ENCODE data around the gene C17orf113. TPM values are rescaled to one million over a fixed set of nuclear protein-coding genes. Genes with fewer than 3 reads are reported as not detected.

C17orf113 gene
- total and polyA plus RNA-seq, 2 of the 13 experiments (the other 11 are each of a cell fraction or from before 2014, with no cell fraction given) = 0.87 to 1.1 TPM

DNA sequence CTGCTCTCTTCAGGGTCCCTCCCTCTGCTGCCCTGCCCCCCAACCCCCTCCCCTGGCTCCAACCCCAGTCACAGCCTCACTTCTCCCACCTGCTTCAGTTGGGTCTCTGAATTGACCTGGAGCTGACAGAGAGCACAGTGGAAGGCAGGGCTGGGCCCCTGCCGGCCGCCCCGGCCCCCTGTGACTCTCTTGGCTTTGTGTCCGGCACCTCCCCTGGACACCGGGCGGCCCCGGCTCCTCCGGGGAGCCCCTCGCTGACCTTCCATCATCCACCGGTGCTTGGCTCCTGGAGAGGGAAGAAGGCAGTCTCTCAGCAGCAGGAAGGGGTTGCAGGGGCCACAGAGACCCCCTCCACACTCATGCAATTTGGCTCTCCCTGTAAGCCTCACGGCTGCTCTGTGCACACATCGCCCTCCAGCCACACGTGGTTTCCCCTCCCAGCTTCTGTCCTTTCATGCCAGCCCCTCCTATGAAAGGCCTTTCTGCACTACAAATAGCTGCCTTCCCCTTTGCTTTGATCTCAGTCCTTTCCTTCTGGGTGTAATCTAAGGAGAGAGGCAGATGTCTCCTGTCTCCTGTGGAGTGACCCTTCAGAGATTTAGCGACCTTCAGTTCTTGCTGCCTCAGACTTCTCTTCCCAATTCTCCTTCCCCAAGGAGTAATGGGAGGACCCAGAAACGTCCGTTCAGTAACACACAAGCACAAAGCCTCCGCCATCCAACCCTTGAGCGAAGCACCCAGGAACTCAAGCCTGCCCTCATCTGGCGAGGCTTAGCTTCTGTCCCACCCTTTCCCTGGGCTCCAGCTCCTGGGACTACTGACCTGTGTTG is 22.2 kb downstream of the C17orf113 start (continued):
- TF ChIP-seq KDM5A (IDR thresholded peaks at IDR 0.05; ENCODE audit: borderline replicate concordance, low read length) = no peak
- no peak for TF ChIP-seq ZNF7 (CRISPR knock-in tag; IDR thresholded peaks at IDR 0.05)
- TF ChIP-seq ZNF501 (CRISPR knock-in tag; IDR thresholded peaks at IDR 0.05) = no peak; the same call in 1 of the 2 replicates
- TF ChIP-seq, protein P1, sequence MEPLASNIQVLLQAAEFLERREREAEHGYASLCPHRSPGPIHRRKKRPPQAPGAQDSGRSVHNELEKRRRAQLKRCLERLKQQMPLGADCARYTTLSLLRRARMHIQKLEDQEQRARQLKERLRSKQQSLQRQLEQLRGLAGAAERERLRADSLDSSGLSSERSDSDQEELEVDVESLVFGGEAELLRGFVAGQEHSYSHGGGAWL (CRISPR knock-in tag; IDR thresholded peaks at IDR 0.05) = no peak; the same call in 1 of the 2 replicates
- TF ChIP-seq, protein P2, sequence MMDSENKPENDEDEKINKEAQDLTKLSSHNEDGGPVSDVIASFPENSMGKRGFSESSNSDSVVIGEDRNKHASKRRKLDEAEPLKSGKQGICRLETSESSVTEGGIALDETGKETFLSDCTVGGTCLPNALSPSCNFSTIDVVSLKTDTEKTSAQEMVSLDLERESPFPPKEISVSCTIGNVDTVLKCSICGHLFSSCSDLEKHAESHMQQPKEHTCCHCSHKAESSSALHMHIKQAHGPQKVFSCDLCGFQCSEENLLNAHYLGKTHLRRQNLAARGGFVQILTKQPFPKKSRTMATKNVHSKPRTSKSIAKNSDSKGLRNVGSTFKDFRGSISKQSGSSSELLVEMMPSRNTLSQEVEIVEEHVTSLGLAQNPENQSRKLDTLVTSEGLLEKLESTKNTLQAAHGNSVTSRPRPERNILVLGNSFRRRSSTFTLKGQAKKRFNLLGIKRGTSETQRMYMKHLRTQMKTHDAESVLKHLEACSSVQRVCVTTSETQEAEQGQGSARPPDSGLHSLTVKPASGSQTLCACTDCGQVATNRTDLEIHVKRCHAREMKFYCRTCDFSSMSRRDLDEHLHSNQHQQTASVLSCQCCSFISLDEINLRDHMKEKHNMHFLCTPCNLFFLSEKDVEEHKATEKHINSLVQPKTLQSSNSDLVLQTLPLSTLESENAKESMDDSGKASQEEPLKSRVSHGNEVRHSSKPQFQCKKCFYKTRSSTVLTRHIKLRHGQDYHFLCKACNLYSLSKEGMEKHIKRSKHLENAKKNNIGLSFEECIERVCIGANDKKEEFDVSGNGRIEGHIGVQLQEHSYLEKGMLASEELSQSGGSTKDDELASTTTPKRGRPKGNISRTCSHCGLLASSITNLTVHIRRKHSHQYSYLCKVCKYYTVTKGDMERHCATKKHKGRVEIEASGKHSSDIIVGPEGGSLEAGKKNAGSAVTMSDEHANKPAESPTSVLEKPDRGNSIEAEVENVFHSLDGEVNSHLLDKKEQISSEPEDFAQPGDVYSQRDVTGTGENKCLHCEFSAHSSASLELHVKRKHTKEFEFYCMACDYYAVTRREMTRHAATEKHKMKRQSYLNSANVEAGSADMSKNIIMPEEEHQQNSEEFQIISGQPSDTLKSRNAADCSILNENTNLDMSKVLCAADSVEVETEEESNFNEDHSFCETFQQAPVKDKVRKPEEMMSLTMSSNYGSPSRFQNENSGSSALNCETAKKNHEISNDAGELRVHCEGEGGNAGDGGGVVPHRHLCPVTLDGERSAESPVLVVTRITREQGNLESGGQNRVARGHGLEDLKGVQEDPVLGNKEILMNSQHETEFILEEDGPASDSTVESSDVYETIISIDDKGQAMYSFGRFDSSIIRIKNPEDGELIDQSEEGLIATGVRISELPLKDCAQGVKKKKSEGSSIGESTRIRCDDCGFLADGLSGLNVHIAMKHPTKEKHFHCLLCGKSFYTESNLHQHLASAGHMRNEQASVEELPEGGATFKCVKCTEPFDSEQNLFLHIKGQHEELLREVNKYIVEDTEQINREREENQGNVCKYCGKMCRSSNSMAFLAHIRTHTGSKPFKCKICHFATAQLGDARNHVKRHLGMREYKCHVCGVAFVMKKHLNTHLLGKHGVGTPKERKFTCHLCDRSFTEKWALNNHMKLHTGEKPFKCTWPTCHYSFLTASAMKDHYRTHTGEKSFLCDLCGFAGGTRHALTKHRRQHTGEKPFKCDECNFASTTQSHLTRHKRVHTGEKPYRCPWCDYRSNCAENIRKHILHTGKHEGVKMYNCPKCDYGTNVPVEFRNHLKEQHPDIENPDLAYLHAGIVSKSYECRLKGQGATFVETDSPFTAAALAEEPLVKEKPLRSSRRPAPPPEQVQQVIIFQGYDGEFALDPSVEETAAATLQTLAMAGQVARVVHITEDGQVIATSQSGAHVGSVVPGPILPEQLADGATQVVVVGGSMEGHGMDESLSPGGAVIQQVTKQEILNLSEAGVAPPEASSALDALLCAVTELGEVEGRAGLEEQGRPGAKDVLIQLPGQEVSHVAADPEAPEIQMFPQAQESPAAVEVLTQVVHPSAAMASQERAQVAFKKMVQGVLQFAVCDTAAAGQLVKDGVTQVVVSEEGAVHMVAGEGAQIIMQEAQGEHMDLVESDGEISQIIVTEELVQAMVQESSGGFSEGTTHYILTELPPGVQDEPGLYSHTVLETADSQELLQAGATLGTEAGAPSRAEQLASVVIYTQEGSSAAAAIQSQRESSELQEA (CRISPR knock-in tag; IDR thresholded peaks at IDR 0.05; ENCODE audit: not compliant biosample characterization) = no peak
- no peak for TF ChIP-seq NFE2L2 (IDR thresholded peaks at IDR 0.05; ENCODE audit: low read length)
- TF ChIP-seq SAP130 (CRISPR knock-in tag; IDR thresholded peaks at IDR 0.05; ENCODE audit: low read depth) = peak; percentile 74
- TF ChIP-seq SSRP1 (CRISPR knock-in tag; IDR thresholded peaks at IDR 0.05) = 0 out of 2 replicates have a peak, but pooled peaks have one; percentile 50
- TF ChIP-seq EHMT2 (IDR thresholded peaks at IDR 0.05; ENCODE audit: borderline replicate concordance, low read depth, low read length) = no peak
- TF ChIP-seq ZNF143 (CRISPR knock-in tag; IDR thresholded peaks at IDR 0.05) = no peak
- TF ChIP-seq NRL (CRISPR knock-in tag; IDR thresholded peaks at IDR 0.05; ENCODE audit: borderline replicate concordance) = no peak
- TF ChIP-seq REXO4 (CRISPR knock-in tag; IDR thresholded peaks at IDR 0.05; ENCODE audit: borderline replicate concordance) = no peak
- TF ChIP-seq ZNF841 (CRISPR knock-in tag; IDR thresholded peaks at IDR 0.05; ENCODE audit: borderline replicate concordance) = no peak
- TF ChIP-seq, protein P3, sequence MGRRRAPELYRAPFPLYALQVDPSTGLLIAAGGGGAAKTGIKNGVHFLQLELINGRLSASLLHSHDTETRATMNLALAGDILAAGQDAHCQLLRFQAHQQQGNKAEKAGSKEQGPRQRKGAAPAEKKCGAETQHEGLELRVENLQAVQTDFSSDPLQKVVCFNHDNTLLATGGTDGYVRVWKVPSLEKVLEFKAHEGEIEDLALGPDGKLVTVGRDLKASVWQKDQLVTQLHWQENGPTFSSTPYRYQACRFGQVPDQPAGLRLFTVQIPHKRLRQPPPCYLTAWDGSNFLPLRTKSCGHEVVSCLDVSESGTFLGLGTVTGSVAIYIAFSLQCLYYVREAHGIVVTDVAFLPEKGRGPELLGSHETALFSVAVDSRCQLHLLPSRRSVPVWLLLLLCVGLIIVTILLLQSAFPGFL (CRISPR knock-in tag; IDR thresholded peaks at IDR 0.05) = no peak
- no peak for TF ChIP-seq HNF4G (IDR thresholded peaks at IDR 0.05; ENCODE audit: borderline replicate concordance, low read depth, low read length)
- TF ChIP-seq HNF4G (CRISPR knock-in tag; IDR thresholded peaks at IDR 0.05; ENCODE audit: borderline replicate concordance, low read depth) = no peak
- no peak for TF ChIP-seq SNAPC2 (CRISPR knock-in tag; IDR thresholded peaks at IDR 0.05)
- no peak for TF ChIP-seq ZNF343 (CRISPR knock-in tag; IDR thresholded peaks at IDR 0.05)
- TF ChIP-seq RELA (CRISPR knock-in tag; IDR thresholded peaks at IDR 0.05) = no peak

Measured in HepG2 (cell line).